GM21390 (cell line): ENCODE data around the gene IYD.

ENCODE experiments used
- ATAC-seq: cut with Tn5 transposase; IDR thresholded peaks from one replicate; pipeline ENCODE4 v1.9.1; 2021; ENCODE audit not compliant: unreplicated experiment

IYD gene

GRCh38 chr6:150394899-150395295, 26.1 kb downstream of the IYD start:
- ATAC-seq, result no peak

- peak; percentile 61 for ATAC-seq
Observed at GRCh38 chr6:150395388-150396009, 26.7 kb downstream of the IYD start.

GRCh38 chr6:150403458-150404246, 34.8 kb downstream of the IYD start:
- no peak for ATAC-seq

GRCh38 chr6:150406948-150407347, 38.1 kb downstream of the IYD start:
- no peak for ATAC-seq

- no peak for ATAC-seq
Observed at GRCh38 chr6:150408842-150409241, 40.0 kb downstream of the IYD start.

GRCh38 chr6:150409576-150410066, 40.8 kb downstream of the IYD start:
- no peak for ATAC-seq

- ATAC-seq, result no peak
Observed at GRCh38 chr6:150410399-150410798, 41.6 kb downstream of the IYD start.

GRCh38 chr6:150410906-150411305, 42.1 kb downstream of the IYD start:
- ATAC-seq, result no peak

GRCh38 chr6:150412221-150412620, 43.4 kb downstream of the IYD start:
- no peak for ATAC-seq

- ATAC-seq, result no peak
Observed at GRCh38 chr6:150413198-150413597, 44.4 kb downstream of the IYD start.

- no peak for ATAC-seq
Observed at GRCh38 chr6:150413781-150414281, 45.0 kb downstream of the IYD start.

- ATAC-seq, result no peak
Observed at GRCh38 chr6:150416128-150416527, 47.3 kb downstream of the IYD start.

- no peak for ATAC-seq
Observed at GRCh38 chr6:150417250-150417649, 48.4 kb downstream of the IYD start.

- ATAC-seq, result peak; percentile 75
Observed at GRCh38 chr6:150417899-150418826, 49.4 kb downstream of the IYD start.

GRCh38 chr6:150418827-150419594, 50.2 kb downstream of the IYD start:
- no peak for ATAC-seq

GRCh38 chr6:150420428-150420827, 51.6 kb downstream of the IYD start:
- ATAC-seq, result no peak

- ATAC-seq, result no peak
Observed at GRCh38 chr6:150420926-150421325, 52.1 kb downstream of the IYD start.

- ATAC-seq, result no peak
Observed at GRCh38 chr6:150425508-150425907, 56.7 kb downstream of the IYD start.

GRCh38 chr6:150426198-150426597, 57.4 kb downstream of the IYD start:
- no peak for ATAC-seq

- ATAC-seq, result no peak
Observed at GRCh38 chr6:150427037-150427602, 58.3 kb downstream of the IYD start.
